ENCODE measurements around the gene HSBP1. TPM values are rescaled to one million over a fixed set of nuclear protein-coding genes. Genes with fewer than 3 reads are reported as not detected.

Gene HSBP1
- total RNA-seq, 1 experiment from 2014 or later: 230 TPM

DNA sequence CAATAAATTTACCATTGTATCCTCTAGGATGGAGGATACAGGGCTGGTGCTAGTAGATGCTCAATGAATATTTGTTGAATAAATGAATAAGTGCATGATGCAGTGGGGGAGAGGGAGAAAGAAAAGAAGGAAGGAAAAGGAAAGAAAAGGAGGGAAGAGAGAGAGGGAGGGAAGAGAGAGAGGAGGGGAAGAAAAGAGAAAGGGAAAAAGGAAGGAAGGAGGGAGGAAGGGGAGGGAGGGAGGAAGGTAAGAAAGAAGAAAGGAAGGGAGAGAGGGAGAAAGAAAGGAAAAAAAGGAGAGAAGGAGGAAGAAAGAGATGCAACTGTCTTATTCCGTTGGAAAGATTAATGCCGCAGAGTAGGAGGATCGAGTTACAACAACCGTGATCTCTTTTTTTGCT lies 30.4 kb downstream of the HSBP1 start:
- Histone ChIP-seq H2BK120ac (ENCODE audit: low read depth, low read length, poor library complexity, severe bottlenecking) (no peak overlapping the region), H3K27ac (ENCODE audit: insufficient read length, low read depth, low read length) (no peak overlapping the region), H3T11ph (ENCODE audit: low read length) (no peak overlapping the region), H3K4ac (ENCODE audit: low read depth, low read length) (no peak overlapping the region), H3K4me2 (ENCODE audit: insufficient read depth, insufficient read length, low read length) (no peak overlapping the region), H3K9ac (ENCODE audit: extremely low read depth, insufficient read length, low read length) (no peak overlapping the region), H4K5ac (ENCODE audit: insufficient read length, low read depth, low read length) (no peak overlapping the region), H2BK20ac (ENCODE audit: low read depth, low read length, poor library complexity, severe bottlenecking) (no peak overlapping the region), H3K23ac (ENCODE audit: insufficient read length, low read depth, low read length) (no peak overlapping the region), H3K18ac (ENCODE audit: insufficient read length, low read depth, low read length) (no peak overlapping the region), H2AK5ac (ENCODE audit: insufficient read length, low read length) (no peak overlapping the region), H3K56ac (ENCODE audit: insufficient read length, low read depth, low read length) (no peak overlapping the region), H3K27me3 (ENCODE audit: insufficient read depth, low read length) (no peaks in the 10 kb centered on the region), H4K91ac (ENCODE audit: insufficient read length, low read depth, low read length) (no peak overlapping the region), H2BK15ac (ENCODE audit: low read depth, low read length) (no peak overlapping the region), H2BK5ac (ENCODE audit: insufficient read length, low read length) (no peak overlapping the region), H2AFZ (ENCODE audit: low read length) (no peak overlapping the region), H4K8ac (replicated peaks; ENCODE audit: insufficient read length, low read depth, low read length) (no peak overlapping the region), H3K79me2 (ENCODE audit: insufficient read depth, low read length) (no peaks in the 10 kb centered on the region), H3K4me1 (ENCODE audit: insufficient read depth, low read length) (peaks cover 6% of the 10 kb centered on the region), H3K9me3 (ENCODE audit: control insufficient read depth, low read depth, low read length) (peaks cover 4% of the 10 kb centered on the region), H3K79me1 (ENCODE audit: insufficient read depth, low read depth, low read length, poor library complexity, severe bottlenecking) (no peaks in the 10 kb centered on the region), H2BK12ac (ENCODE audit: insufficient read length, low read depth, low read length) (no peak overlapping the region), H4K20me1 (ENCODE audit: control insufficient read depth, insufficient read depth, insufficient read length) (no peaks in the 10 kb centered on the region), H3K23me2 (ENCODE audit: insufficient read length, low read depth, low read length, poor library complexity, severe bottlenecking) (no peaks in the 10 kb centered on the region), H3K14ac (ENCODE audit: insufficient read depth, low read length) (no peak overlapping the region)
- Mint-ChIP-seq H3K4me1 (peaks cover 73 to 76% of the 10 kb centered on the region in 2 experiments), H3K27ac (peak overlapping the region; percentile 31 to 74 (median 73); a peak in 5 of 7 replicates), H3K27me3 (ENCODE audit: low read depth) (no peaks in the 10 kb centered on the region), H3K4me3 (no peak overlapping the region), H3K36me3 (ENCODE audit: insufficient read depth in 1 of 3, low read depth in 3 of 3) (peaks cover under 1 to 5% (median 2%) of the 10 kb centered on the region in 3 experiments; a peak in 6 of 7 replicates), H3K9me3 (peaks cover 7 to 10% of the 10 kb centered on the region in 2 experiments)
- DNase-seq: no peak
- TF ChIP-seq, protein P1, sequence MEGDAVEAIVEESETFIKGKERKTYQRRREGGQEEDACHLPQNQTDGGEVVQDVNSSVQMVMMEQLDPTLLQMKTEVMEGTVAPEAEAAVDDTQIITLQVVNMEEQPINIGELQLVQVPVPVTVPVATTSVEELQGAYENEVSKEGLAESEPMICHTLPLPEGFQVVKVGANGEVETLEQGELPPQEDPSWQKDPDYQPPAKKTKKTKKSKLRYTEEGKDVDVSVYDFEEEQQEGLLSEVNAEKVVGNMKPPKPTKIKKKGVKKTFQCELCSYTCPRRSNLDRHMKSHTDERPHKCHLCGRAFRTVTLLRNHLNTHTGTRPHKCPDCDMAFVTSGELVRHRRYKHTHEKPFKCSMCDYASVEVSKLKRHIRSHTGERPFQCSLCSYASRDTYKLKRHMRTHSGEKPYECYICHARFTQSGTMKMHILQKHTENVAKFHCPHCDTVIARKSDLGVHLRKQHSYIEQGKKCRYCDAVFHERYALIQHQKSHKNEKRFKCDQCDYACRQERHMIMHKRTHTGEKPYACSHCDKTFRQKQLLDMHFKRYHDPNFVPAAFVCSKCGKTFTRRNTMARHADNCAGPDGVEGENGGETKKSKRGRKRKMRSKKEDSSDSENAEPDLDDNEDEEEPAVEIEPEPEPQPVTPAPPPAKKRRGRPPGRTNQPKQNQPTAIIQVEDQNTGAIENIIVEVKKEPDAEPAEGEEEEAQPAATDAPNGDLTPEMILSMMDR (conservative IDR thresholded peaks at IDR 0.05): no peak
- no CpG with 5 or more reads among the region's 4 CpGs for WGBS (ENCODE audit: extremely low coverage, insufficient read length, low lambda C conversion rate)
